ENCODE results near the gene CCDC134.

CCDC134 gene

DNA sequence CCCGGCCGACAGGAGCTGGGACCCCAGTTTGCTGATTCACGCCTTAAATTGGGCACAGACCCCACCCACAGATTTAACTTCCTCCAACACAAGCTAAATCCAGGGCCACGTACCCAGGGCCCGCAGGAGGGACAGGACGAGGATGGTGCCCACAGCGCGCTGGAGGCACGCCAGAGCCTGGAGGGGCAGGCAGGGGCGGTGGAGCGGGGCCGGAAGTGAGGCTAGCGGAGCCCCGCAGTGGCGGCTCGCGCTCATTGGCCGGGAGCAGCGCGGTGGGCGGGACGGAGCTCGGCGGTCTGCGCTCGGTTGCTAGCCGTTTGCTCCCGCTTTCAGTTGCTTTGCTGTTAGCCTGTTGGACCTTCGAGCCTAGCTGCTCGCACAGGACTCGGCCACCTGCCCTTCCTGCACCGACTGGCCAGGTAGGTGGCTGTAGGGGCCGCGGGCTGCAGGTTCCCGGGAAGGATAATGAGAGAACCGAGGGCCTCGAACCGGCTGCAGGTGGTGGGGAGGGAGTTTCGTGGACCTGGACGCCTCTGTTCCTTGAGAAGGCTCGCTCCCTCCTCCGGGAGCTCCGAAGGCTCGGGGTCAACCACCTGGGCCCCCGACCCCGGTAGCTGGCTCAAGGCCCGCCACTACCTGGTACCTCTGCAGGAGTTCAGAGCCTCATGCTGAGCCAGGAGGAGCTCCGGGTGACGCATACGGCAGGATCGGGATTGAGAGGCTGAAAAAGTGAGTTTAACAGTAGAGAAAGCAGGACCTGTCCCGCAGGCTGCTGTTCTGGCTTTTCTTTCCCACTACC lies at the start of gene CCDC134:
TSS of gene CCDC134 (plus strand) at position 332 of the 799 bp plus-strand sequence. CDS start 8,212 bp downstream, outside the sequence.
- intact Hi-C loops (cut with DNase I) = loop anchor here (2.0 to 10.0 kb wide), 2 partner anchors 34 to 106 kb away; partner anchors contain the start of gene MEI1
- peak; percentile 86 to 99 (median 92) for DNase-seq

- intact Hi-C loops (cut with DNase I) = no loop called here
- DNase-seq = no peak
Observed at GRCh38 chr22:41752011-41752970, 48.2 kb upstream of the CCDC134 start.

DNA sequence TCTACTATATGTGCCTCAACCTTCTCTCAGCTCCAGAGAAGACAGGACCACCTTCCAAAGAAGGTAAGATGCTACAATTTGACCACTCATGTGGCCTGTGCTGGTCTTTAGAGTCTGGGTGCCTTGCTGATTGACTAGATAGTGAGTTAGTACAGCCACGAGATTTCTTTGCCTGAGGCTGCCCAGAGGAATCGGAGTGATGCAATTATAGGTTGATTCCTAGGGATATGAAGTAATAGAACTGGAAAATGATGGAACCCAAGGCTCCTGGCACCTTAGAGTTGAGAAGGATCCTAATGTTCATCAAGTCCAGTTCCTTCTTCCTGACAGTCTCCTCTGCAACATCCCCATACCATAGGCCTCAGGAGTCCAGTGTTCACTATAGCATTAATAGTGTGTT lies 46.5 kb upstream of the CCDC134 start:
- no peak for DNase-seq
- intact Hi-C loops (cut with DNase I) = no loop called here

DNA sequence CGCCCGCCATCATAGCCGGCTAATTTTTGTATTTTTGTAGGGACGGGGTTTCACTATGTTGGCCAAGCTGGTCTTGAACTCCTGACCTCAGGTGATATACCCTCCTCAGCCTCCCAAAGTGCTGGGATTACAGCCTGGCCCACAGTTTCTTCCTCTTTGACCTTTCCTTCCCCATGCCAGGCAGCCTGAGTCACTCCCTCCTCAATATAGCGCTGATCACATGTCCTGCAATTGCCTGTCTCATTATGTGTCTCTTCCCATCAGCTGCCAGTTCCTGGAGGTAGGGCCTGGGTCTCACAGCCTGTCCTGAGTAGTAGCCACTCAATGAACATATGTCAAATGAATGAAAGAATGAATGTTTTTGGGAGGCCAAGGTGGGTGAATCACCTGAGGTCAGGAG lies 43.0 kb upstream of the CCDC134 start:
- intact Hi-C loops (cut with DNase I) = no loop called here
- peak in 1 of 10 donors; percentile 7 for DNase-seq

GRCh38 chr22:41758231-41758630 lies 42.2 kb upstream of the CCDC134 start:
- peak in 1 of 10 donors; percentile 45 for DNase-seq
- intact Hi-C loops (cut with DNase I) = no loop called here

GRCh38 chr22:41762980-41763779 lies 37.3 kb upstream of the CCDC134 start:
- peak in 5 of 10 donors; percentile 14 to 87 (median 21) for DNase-seq
- intact Hi-C loops (cut with DNase I) = no loop called here

- no peak for DNase-seq
- intact Hi-C loops (cut with DNase I) = no loop called here
Observed at GRCh38 chr22:41766476-41766875, 34.0 kb upstream of the CCDC134 start.

GRCh38 chr22:41768430-41768829 lies 32.0 kb upstream of the CCDC134 start:
- DNase-seq = peak in 1 of 10 donors; percentile 7

DNA sequence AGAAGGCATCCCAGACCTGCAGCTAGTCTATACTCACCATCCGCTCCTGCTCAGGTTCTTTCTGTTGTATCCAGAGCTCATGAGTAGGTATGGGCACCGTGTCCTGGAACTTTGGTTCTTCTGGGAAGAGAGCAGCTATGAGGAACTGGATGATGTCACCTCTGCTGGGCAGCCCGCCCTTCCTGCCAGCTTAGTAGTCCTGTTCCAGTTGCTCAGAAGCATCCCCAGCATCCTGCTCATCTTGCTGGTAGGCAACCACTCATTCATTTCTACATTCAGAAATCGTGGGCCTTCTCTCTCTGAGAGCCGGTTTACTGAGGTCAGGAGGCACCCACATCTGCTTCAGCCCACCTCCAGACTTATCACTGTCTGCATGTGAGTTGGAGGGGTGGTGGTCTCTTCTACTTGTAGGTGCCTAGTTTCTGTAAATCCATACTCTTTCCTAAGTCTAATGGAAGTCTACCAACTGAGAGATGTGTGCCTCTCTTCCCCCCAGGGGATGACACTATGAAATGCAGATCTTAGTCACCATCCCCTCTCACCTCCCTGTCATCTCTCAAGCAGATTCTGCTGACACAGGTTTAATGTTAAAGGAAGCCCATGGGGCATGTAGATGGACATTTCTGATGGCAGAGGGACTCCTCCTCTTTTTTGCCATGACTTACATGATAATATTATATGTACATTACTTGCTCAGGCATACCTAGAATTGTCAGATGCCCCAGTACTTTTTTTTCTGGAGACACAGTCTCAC lies 29.6 kb upstream of the CCDC134 start:
- intact Hi-C loops (cut with DNase I) = no loop called here
- DNase-seq = no peak

More at GRCh38 chr22:41768430-41768829, 32.0 kb upstream of the CCDC134 start:
- intact Hi-C loops (cut with DNase I) = no loop called here

DNA sequence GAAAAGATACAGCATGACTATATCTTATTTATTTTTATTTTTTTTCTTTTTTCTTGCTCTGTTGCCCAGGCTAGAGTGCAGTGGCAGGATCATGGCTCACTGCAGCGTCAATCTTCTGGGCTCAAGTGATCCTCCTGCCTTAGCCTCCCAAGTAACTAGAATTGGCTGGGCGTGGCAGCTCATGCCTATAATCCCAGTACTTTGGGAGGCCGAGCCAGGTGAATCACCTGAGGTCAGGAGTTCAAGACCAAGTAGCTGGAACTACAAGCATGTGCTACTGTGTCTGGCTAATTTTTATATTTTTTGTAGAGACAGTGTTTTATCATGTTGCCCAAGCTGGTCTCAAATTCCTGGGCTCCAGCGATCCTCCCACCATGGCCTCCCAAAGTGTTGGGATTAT lies 28.3 kb upstream of the CCDC134 start:
- intact Hi-C loops (cut with DNase I) = no loop called here

DNA sequence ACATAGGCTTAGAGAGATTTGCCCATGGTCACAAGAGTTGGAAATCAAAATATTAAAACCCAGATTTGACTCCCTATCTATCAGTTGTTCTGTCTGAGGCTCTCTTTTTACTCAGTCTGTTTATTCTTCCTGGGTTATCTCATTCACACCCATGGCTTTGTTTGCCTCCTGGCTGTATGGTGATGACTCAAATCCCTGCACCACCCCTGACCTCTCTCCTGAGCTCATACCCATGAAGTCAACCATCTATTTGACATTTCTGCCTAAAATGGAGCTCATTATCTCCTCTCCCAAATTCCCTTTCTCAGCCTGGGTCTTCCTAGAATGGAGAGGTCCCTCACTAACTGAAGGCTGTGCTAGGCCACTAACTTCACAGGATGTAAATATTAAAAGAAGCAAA lies 27.8 kb upstream of the CCDC134 start:
- DNase-seq = no peak
- intact Hi-C loops (cut with DNase I) = no loop called here

More for the DNA sequence above, 28.3 kb upstream of the CCDC134 start:
- DNase-seq = peak in 1 of 10 donors; percentile 15

GRCh38 chr22:41775338-41775737 lies 25.1 kb upstream of the CCDC134 start:
- intact Hi-C loops (cut with DNase I) = no loop called here
- no peak for DNase-seq

- intact Hi-C loops (cut with DNase I) = no loop called here
- no peak for DNase-seq
Observed at GRCh38 chr22:41775976-41776375, 24.5 kb upstream of the CCDC134 start.

GRCh38 chr22:41776381-41776780 lies 24.1 kb upstream of the CCDC134 start:
- DNase-seq = peak in 2 of 10 donors; percentile 14 to 75
- intact Hi-C loops (cut with DNase I) = no loop called here

DNA sequence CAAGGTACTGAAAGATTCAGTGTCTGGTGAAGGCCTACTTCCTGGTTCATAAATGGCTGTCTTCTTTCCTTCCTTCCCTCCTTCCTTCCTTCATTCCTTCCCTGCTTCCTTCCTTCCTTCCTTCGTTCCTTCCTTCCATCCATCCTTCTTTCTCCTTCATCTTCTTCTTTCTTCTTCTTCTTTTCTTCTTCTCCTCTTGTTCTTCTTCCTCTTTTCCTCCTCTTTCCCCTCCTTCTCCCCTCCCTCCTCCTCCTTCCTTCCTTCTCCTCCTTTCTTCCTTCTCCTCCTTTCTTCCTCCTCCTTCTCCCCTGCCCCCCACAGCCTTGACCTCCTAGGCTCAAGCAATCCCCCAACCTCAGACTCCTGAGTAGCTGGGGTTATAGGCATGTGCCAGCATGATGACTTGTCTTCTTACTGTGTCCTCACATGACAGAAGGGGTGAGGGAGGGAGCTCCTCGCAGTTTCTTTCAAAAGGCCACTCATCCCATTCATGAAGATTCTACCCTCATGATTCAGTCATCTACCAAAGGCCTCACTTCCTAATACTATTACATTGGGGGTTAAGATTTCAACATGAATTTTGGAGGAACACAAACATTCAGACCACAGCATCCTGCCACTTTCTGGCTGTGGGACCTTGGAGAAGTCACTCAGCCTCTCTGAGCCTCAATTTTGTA lies 22.6 kb upstream of the CCDC134 start:
- intact Hi-C loops (cut with DNase I) = no loop called here
- DNase-seq = no peak

DNA sequence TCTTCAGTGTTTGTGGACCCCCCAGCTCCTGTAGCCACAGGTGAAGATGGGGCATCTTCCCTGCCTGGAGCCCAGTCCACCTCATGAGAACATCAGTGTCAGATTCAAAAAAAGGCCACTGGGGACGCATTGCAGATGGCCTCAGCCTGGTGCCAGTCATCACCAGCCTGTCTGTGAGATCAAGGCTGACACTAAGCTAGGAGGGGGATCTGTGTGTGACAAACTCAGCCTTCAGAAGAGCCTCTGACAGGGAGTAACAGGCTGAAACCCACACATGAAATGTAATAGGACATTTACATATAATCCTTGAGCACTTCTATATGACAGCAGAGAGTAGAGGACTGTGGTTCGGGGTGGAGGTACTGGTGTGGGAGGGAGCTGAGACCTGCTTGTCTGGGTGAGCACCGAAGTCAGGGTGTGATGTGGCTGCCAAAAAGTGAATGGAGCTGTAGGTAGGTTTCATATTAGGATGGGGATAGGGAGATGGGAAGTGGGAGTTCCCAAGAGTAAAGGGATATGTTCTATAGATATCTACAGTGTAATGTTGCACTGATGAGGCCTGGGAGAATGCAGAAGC lies 20.5 kb upstream of the CCDC134 start:
- intact Hi-C loops (cut with DNase I) = no loop called here
- no peak for DNase-seq

DNA sequence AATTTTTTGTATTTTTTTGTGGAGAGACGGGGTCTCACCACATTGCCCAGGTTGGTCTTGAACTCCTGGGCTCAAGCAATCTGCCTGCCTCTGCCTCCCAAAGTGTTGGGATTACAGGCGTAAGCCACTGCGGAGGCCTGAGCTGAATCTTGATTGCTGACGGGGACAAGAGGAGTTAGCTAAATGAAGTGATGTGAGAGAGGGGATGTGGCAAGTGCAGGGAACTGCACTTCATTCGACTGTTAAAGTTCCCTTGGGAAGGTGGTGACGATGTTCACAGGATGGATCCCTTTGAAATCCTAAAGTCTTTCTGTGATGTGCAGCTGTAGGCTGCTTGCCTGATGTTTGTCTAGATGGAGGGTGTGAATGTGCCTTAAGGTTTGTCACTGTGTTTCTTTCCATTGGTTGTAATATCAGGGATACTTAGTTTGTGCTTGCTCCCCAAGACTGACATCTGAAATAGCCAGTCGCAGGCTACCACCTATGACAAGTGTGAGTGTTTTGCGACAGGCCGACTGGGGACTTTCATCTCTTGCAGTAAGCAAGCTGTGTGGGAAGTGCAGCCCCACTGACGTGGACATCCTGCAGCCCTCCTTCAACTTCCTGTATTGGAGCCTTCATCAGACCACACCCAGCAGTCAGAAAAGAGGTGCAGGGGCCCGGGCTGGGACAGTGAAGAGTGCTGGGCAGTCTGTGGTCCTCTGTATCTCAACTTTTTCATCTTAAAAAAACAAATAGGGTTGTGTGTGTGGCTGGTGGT lies 19.6 kb upstream of the CCDC134 start:
- DNase-seq = peak in 5 of 10 donors; percentile 10 to 87 (median 33)
- intact Hi-C loops (cut with DNase I) = no loop called here

- no peak for DNase-seq
- intact Hi-C loops (cut with DNase I) = no loop called here
Observed at GRCh38 chr22:41781507-41781906, 19.0 kb upstream of the CCDC134 start.

All from posterior cingulate gyrus (tissue), 11 donors.